Activated CD4-positive, alpha-beta T cell treated with anti-CD3 and anti-CD28 coated beads for 36 hours (primary cell): ENCODE data around the gene DNASE1L1. TPM values are rescaled to one million over a fixed set of nuclear protein-coding genes. Genes with fewer than 3 reads are reported as not detected.
"Not testable (repeated sequence)": the region's sequence is repeated elsewhere in the genome, so short reads cannot be mapped to it uniquely, and the experiment has no call there.

Source experiments
- ATAC-seq: fragments of 200-7000 bp; cut with Tn5 transposase; one replicate; pipeline ENCODE4 v1.10.0; 2021; ENCODE audit warnings: mild to moderate bottlenecking, moderate library complexity
- CTCF ChIA-PET: fragments of 350-600 bp; sonication (Branson Sonifier 250); formaldehyde crosslinking; loops from one replicate; lab custom pipeline; 2021; ENCODE audit warnings: antibody characterized with exemption; lab: Charles Lee
- POLR2A ChIA-PET: fragments of 350-600 bp; sonication (Branson Sonifier 250); formaldehyde crosslinking; loops from one replicate; lab custom pipeline; 2021; ENCODE audit warnings: antibody characterized with exemption, inconsistent platforms; lab: Charles Lee
- DNase-seq: peaks from one replicate; pipeline ENCODE4 v3.0.0-alpha.2; 2020
- H3K27ac Mint-ChIP-seq: one replicate; pipeline ENCODE4 v1.8.0; 2021; ENCODE audit warnings: mixed read lengths
- H3K27me3 Mint-ChIP-seq: one replicate; pipeline ENCODE4 v1.8.0; 2021; ENCODE audit warnings: mixed read lengths
- H3K36me3 Mint-ChIP-seq: one replicate; pipeline ENCODE4 v1.8.0; 2021; ENCODE audit warnings: low read depth, mixed read lengths
- H3K4me1 Mint-ChIP-seq: one replicate; pipeline ENCODE4 v1.8.0; 2021; ENCODE audit warnings: mixed read lengths
- H3K4me3 Mint-ChIP-seq: one replicate; pipeline ENCODE4 v1.8.0; 2021; ENCODE audit warnings: mild to moderate bottlenecking, moderate library complexity, mixed read lengths
- H3K9me3 Mint-ChIP-seq: one replicate; pipeline ENCODE4 v1.8.0; 2021; ENCODE audit warnings: low read depth, mixed read lengths
- intact Hi-C, 2 experiments: fragments of 100-400 bp; cut with DNase I in 1 of 2; cut with micrococcal nuclease in 1 of 2; formaldehyde crosslinking; loops; one replicate each; pipeline versions ENCODE4 v1.14.2 to v1.15.1; 2022 to 2024; cut with DNase I, micrococcal nuclease
- total RNA-seq, 2 experiments: library from RNA; stranded (reverse); gene quantifications; one replicate each; pipeline ENCODE4 v1.2.3, GENCODE V29; 2021

Gene DNASE1L1
- total RNA-seq, 2 experiments from 2014 or later: 12.6 to 13.4 TPM

DNA sequence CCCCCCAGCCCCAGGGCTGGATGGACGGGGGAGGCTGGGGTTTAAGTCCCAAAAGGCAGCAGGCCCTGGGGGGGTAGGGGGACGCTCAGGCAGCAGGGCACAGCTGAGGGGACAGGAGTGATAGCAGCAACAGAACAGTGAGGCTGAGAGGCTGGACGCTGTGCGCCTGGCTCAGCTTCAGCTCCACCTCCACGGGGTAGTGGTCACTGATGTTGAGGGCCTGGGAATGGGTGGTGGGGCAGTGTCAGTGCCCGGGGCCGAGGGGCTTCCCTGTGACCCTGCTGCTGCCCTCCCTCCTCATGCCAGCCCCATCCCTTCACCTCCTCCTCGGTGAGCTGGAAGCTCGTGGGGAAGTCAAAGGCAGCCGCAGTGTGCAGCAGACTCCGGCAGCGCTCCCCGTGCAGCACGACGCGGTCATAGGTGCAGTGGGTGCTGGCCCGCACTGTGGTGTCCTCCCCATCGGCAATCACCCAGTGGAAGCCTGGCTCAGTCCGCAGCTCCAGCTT, 6.4 kb downstream of the DNASE1L1 start:
- no peaks in the 10 kb centered on the region for H3K27me3 Mint-ChIP-seq
- no peaks in the 10 kb centered on the region for H3K4me1 Mint-ChIP-seq
- POLR2A ChIA-PET: no interaction called here
- intact Hi-C loops: no loop called here
- no peak for DNase-seq
- ATAC-seq: no peak
- H3K9me3 Mint-ChIP-seq: no peaks in the 10 kb centered on the region
- peaks cover 35% of the 10 kb centered on the region for H3K36me3 Mint-ChIP-seq
- H3K27ac Mint-ChIP-seq: no peak overlapping the region
- CTCF ChIA-PET: no interaction called here
- no peak overlapping the region for H3K4me3 Mint-ChIP-seq

DNA sequence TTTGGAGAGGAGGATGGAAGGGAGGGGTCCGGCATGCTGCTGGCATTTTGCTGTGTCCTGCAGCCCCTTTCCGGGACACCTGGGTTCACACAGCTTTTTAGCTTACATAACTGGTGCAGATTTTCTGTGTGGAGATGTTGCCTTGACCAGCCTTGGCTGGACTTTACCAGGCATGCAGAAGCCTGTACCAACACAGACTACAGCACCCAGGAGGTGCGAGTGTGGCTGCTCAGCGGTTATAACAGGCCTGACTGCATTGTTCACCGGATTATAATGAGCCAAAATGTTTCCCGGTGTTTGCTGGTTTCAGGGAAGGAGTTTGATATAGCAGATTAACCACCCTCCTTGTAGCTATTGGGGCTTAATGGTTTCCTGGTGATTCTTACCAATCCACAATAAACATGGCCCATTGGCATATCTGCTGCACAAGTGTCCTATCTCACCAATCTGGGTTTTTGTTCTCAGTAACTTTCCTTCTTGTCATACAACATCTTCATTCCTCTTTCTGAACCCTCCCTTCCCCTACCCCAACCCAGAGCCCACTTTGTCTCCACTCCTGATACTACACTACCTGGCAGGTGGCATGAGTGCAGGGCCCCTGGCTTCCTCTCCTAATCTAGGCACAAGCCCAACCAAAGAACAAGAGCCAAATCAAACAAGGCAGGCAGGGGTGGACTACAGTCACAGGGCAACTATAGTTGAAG, 7.0 kb downstream of the DNASE1L1 start:
- CTCF ChIA-PET: no interaction called here
- POLR2A ChIA-PET: no interaction called here
- H3K9me3 Mint-ChIP-seq: no peaks in the 10 kb centered on the region

DNA sequence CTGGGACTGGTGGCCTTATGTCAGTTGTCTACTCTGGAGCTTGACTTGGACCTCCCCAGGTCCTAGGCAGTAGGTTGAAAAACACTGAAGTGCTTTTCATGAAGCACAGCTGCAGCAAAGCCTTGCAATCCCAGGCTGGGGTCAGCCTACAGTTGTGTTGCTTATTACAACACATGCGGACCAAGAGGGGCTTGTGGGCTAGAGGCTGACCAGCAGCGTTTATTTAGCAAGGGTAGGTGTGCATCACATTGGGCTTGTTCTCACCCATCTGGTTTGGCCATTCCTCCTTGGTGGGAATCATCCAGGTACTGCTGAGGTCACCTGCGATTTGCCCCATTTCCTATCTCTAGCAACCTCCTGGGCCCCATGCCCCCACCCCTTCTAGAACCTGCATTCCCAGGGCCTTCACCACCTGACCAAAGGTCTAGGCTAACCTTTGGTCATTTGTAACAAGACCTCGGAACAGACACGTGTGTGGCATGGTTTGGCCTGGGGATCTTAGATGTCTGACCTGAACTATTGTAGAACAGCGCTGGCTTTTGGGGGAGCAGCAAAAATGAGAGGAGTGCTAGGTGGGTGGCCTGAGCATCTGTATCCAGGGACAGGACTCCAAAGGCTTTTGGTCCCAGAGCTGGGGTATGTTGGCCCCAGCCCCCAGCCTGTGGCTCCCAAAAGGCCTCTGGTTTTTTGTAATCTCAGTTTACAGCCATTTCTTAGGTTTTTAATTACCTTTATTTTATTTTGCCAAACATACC, 7.8 kb downstream of the DNASE1L1 start:
- no peaks in the 10 kb centered on the region for H3K4me1 Mint-ChIP-seq
- peak overlapping the region; percentile 100 for H3K27ac Mint-ChIP-seq
- intact Hi-C loops: no loop called here
- DNase-seq (peak; percentile 23), ATAC-seq (no peak)
- H3K4me3 Mint-ChIP-seq: peak overlapping the region; percentile 99
- ChIA-PET CTCF (no interaction called here), POLR2A (no interaction called here)
- H3K9me3 Mint-ChIP-seq: no peaks in the 10 kb centered on the region
- H3K27me3 Mint-ChIP-seq: no peaks in the 10 kb centered on the region
- peaks cover 35% of the 10 kb centered on the region for H3K36me3 Mint-ChIP-seq

More for the DNA sequence above, 7.0 kb downstream of the DNASE1L1 start:
- no peak for DNase-seq
- no peak for ATAC-seq
- Mint-ChIP-seq H3K27me3 (no peaks in the 10 kb centered on the region), H3K36me3 (peaks cover 35% of the 10 kb centered on the region), H3K4me1 (no peaks in the 10 kb centered on the region), H3K4me3 (no peak overlapping the region), H3K27ac (no peak overlapping the region)
- intact Hi-C loops: no loop called here

DNA sequence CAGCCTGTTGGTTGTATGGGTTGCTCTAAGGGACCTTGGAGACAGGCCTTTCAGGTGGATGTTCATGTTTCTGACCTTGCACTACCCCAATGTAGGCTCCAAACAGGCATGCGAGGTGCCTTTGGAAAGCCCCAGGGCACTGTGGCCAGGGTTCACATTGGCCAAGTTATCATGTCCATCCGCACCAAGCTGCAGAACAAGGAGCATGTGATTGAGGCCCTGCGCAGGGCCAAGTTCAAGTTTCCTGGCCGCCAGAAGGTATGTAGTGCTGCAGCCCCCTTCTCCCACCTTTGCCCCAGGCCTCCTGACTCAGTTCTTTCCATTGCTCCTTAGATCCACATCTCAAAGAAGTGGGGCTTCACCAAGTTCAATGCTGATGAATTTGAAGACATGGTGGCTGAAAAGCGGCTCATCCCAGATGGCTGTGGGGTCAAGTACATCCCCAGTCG, 8.7 kb downstream of the DNASE1L1 start:
- ChIA-PET CTCF (interaction anchor here (1.9 kb wide), 1 partner anchor 10 kb away, joined by 9 read pairs; the partner anchor contains the start of gene TAFAZZIN), POLR2A (interaction anchor here (1.7 kb wide), 1 partner anchor 29 kb away, joined by 3 read pairs; no protein-coding TSS in a partner anchor)
- Mint-ChIP-seq H3K27ac (peak overlapping the region; percentile 100), H3K36me3 (peaks cover 35% of the 10 kb centered on the region), H3K4me3 (peak overlapping the region; percentile 99)
- ATAC-seq, intact Hi-C loops, H3K4me1 Mint-ChIP-seq, H3K9me3 Mint-ChIP-seq, DNase-seq, H3K27me3 Mint-ChIP-seq: not testable (repeated sequence)

DNA sequence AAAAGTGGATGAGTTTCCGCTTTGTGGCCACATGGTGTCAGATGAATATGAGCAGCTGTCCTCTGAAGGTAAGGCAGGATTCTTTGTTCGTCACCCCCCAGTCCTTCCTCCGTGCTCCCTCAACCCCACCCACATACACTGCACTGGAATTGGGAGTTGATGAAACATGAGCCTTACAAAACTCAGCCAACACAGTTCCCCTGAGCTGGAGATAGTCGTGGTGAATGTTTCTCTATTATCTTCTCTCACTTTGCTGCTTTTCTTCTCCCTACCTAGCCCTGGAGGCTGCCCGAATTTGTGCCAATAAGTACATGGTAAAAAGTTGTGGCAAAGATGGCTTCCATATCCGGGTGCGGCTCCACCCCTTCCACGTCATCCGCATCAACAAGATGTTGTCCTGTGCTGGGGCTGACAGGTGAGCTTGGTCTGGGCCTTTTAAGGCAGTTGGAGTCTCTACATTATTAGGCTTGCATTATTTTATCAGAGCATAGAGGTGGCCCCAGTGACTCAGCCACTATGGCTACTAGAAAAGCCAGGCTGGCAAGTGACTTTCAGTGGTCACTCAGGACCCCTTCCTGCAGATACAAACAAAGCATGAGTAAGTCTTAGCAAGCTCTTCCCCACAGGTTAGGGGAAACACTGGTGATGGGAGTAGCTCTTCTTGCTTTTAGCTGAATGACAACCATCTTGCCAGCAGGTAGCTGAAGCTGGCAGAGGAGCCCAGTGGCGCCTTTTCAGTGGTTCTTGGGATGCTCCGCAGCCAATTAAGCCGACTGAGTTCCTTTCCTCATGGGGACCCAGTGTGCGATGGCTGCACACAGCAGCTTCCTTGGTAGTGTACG, 9.3 kb downstream of the DNASE1L1 start:
- Mint-ChIP-seq H3K9me3 (no peaks in the 10 kb centered on the region), H3K4me1 (no peaks in the 10 kb centered on the region), H3K36me3 (peaks cover 35% of the 10 kb centered on the region), H3K27ac (peak overlapping the region; percentile 100), H3K4me3 (peak overlapping the region; percentile 99), H3K27me3 (no peaks in the 10 kb centered on the region)
- POLR2A ChIA-PET: interaction anchor here (1.7 kb wide), 1 partner anchor 29 kb away, joined by 3 read pairs; no protein-coding TSS in a partner anchor
- ATAC-seq (no peak), DNase-seq (peak; percentile 50)
- CTCF ChIA-PET: interaction anchor here (1.9 kb wide), 1 partner anchor 11 kb away, joined by 9 read pairs; the partner anchor contains the start of gene TAFAZZIN
- intact Hi-C loops: loop anchor here in 1 of 2 experiments (2.0 kb wide), 2 partner anchors 29 to 37 kb away; partner anchors contain the start of genes ATP6AP1 and GDI1

DNA sequence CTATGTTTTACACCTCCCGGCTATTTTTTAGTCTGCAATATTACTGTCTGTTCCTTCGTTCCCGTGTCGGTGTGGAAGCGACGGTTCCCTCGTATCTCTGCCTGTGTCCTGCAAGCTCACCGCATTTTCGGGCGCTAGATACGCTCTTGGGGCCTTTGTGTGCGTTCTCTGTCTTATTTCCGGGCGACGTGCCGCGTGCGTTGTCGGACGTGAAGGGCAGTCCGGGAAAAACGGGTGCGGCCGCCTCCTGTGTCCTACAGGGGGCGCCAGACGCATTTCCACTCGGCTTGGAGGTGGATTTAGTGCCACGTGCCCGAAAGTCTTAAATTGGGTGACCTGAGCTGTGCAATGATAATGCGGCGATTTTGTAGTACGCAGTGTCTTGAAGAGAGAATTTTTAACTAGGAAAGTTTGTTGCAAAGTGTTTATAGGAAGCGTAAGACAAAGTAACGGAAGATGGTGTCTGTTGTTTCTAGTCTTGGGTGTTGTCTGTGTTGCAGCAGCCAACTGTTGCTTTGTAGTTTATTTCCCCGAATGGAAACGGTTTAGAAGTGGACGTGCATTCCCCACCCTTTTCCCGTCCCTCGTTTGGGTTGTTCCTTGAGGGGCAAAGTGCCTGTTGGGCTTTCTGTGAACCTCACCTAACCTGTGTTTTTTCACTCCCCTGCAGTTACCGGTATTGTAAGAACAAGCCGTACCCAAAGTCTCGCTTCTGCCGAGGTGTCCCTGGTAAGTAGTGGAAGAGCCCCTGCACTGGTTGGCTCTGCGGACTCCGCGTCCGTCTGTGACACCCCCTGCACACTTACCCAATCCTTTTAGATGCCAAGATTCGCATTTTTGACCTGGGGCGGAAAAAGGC, 10.2 kb downstream of the DNASE1L1 start:
- Mint-ChIP-seq H3K27me3 (no peaks in the 10 kb centered on the region), H3K36me3 (peaks cover 35% of the 10 kb centered on the region), H3K9me3 (no peaks in the 10 kb centered on the region), H3K4me3 (peak overlapping the region; percentile 99), H3K27ac (peak overlapping the region; percentile 100), H3K4me1 (no peaks in the 10 kb centered on the region)
- intact Hi-C loops: loop anchor here in 1 of 2 experiments (1.0 to 2.0 kb wide), 12 partner anchors 12 to 675 kb away; partner anchors contain the start of genes ABCD1, ATP6AP1, BCAP31 and FAM3A
- DNase-seq (peak; percentile 90), ATAC-seq (peak; percentile 35)
- ChIA-PET CTCF (interaction anchor here (1.9 kb wide), 1 partner anchor 12 kb away, joined by 9 read pairs; the partner anchor contains the start of gene TAFAZZIN), POLR2A (interaction anchor here (1.6 to 1.7 kb wide), 2 partner anchors 13 to 28 kb away, joined by 3 to 7 read pairs; no protein-coding TSS in a partner anchor)

DNA sequence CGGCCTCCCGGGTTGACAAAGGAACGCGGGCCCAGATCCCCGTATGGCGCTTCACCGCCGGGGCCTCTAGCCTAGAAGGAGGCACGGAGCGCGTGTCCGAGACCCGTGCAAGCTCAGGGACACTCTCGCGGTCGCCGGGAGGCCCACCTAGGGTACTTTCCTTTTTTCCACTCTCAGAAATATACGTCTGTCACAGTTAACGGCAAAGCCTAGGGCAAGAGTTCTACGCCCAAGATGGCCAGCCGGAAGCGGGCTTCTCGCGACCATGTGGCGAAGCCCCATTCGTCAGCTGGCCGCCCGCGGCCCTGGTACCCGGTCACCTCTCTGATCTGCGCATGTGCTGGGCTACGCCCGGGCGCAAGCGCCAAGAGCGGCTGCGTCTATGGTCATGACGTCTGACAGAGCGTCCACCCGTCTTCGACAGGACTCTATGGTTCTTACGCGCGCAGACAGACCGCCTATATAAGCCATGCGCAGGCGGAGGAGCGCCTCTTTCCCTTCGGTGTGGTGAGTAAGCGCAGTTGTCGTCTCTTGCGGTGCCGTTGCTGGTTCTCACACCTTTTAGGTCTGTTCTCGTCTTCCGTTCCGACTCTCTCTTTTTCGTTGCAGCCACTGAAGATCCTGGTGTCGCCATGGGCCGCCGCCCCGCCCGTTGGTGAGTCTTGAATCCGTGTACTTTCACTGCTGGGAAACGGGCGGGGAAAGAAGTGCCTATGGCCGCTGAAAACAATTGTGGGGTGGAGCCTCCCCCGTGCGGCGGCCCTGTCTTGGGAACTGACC, 11.0 kb downstream of the DNASE1L1 start, which contains the start of gene RPL10:
TSS of gene RPL10 (plus strand) at position 490 of the 780 bp plus-strand sequence. CDS start at position 633, 143 bp downstream.
- H3K4me3 Mint-ChIP-seq: peak within 1 kb of the TSS; percentile 99
- POLR2A ChIA-PET: interaction anchor here (0.6 to 1.6 kb wide), 6 partner anchors 11 to 127 kb away, joined by 3 to 7 read pairs (median 4); partner anchors contain the start of genes DNASE1L1 and EMD
- peaks cover 35% of the 10 kb centered on the region for H3K36me3 Mint-ChIP-seq
- peak within 1 kb of the TSS; percentile 100 for H3K27ac Mint-ChIP-seq
- ATAC-seq (peak; percentile 80), DNase-seq (peak; percentile 94)
- no peaks in the 10 kb centered on the region for H3K27me3 Mint-ChIP-seq
- CTCF ChIA-PET: interaction anchor here (1.0 to 1.4 kb wide), 2 partner anchors 14 to 31 kb away, joined by 3 to 5 read pairs; no protein-coding TSS in a partner anchor
- H3K9me3 Mint-ChIP-seq: no peaks in the 10 kb centered on the region
- no peaks in the 10 kb centered on the region for H3K4me1 Mint-ChIP-seq
- intact Hi-C loops: loop anchor here in 1 of 2 experiments (1.0 to 2.0 kb wide), 12 partner anchors 13 to 674 kb away; partner anchors contain the start of genes ABCD1, ATP6AP1, BCAP31 and FAM3A

DNA sequence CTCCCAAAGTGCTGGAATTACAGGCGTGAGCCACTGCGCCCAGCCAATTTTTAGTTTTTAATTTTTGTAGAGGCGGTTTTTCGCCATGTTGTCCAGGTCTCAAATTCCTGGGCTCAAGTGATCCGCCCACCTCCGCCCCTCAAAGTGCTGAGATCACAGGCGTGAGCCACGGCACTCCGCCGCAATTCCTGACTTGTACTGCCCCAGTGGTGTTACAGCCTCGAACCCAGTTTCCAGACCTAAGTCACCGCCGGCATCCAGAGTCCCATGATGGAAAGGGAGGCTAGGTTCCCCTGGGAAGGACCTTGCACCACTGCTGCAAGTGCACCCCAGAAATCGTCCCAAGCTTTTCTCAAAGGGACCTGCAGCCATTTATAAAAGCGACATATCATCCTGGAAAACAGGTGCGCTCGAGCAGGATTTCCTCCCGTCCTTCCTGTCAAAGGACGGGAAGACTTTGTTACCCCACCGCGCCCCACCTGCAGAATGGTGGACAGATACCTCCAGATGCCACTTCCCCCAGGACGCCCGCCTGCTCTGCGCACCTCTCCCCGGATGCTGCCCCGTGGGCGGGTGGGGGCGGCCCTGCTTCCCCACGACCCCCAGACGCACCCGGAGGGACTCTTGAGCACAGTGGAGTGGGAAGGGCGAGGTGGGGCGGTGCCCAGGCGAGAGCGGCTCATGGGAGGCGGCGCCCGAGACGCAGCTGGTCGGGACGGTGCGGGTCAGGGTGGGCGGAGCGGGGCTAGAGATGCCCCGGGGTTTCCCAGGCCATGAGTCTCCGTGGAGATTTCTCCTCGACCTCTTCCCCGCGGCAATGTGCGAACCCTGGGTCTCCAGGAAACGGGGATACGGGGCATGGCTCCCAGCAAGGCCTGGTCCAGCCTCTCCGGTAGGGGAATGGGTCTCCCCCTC, 11.8 kb downstream of the DNASE1L1 start:
- no peaks in the 10 kb centered on the region for H3K27me3 Mint-ChIP-seq
- peak; percentile 48 for ATAC-seq
- peaks cover 35% of the 10 kb centered on the region for H3K36me3 Mint-ChIP-seq
- POLR2A ChIA-PET: interaction anchor here (0.6 to 1.0 kb wide), 5 partner anchors 12 to 128 kb away, joined by 3 to 7 read pairs (median 4); partner anchors contain the start of genes DNASE1L1 and EMD
- peak; percentile 76 for DNase-seq
- H3K27ac Mint-ChIP-seq: peak overlapping the region; percentile 100
- H3K9me3 Mint-ChIP-seq: no peaks in the 10 kb centered on the region
- peak overlapping the region; percentile 99 for H3K4me3 Mint-ChIP-seq
- H3K4me1 Mint-ChIP-seq: no peaks in the 10 kb centered on the region
- CTCF ChIA-PET: interaction anchor here (1.0 to 1.4 kb wide), 2 partner anchors 15 to 32 kb away, joined by 3 to 5 read pairs; no protein-coding TSS in a partner anchor
- intact Hi-C loops: no loop called here
